Measurements from ENCODE around the gene OLAH.

GRCh38 chr10:15091418-15091817, 47.7 kb downstream of the OLAH start:
- TF ChIP-seq CTCF (IDR thresholded peaks at IDR 0.05) = no peak
- no peak for TF ChIP-seq POLR2A (IDR thresholded peaks at IDR 0.05)
